ENCODE results near the gene FSTL4. TPM values are rescaled to one million over a fixed set of nuclear protein-coding genes. Genes with fewer than 3 reads are reported as not detected.
A peak's percentile ranks its signal among the peaks of the same experiment; 100 is the strongest.
"Not testable (repeated sequence)": the region's sequence is repeated elsewhere in the genome, so short reads cannot be mapped to it uniquely, and the experiment has no call there.

Gene FSTL4
- total RNA-seq, 1 donor from 2014 or later = not detected

- ATAC-seq (ENCODE audit: poor library complexity) (no peak), DNase-seq (no peak)
- intact Hi-C loops (cut with DNase I) = no loop called here
These were observed 162.1 kb downstream of the FSTL4 start for GRCh38 chr5:133450286-133450685.

- intact Hi-C loops (cut with DNase I) = no loop called here
- DNase-seq (no peak), ATAC-seq (ENCODE audit: poor library complexity) (no peak)
These were observed 163.2 kb downstream of the FSTL4 start for GRCh38 chr5:133449181-133449580.

GRCh38 chr5:133446440-133446839 is 165.9 kb downstream of the FSTL4 start:
- no peak for ATAC-seq (ENCODE audit: poor library complexity)
- intact Hi-C loops (cut with DNase I) = no loop called here
- DNase-seq = no peak

- intact Hi-C loops (cut with DNase I) = no loop called here
- DNase-seq = no peak
- ATAC-seq (ENCODE audit: poor library complexity) = no peak
These were observed 166.6 kb downstream of the FSTL4 start for GRCh38 chr5:133445744-133446143.

GRCh38 chr5:133445204-133445603 is 167.1 kb downstream of the FSTL4 start:
- ATAC-seq (ENCODE audit: poor library complexity); intact Hi-C loops (cut with DNase I): not testable (repeated sequence)

GRCh38 chr5:133444711-133445110 is 167.6 kb downstream of the FSTL4 start:
- intact Hi-C loops (cut with DNase I) = no loop called here
- ATAC-seq (ENCODE audit: poor library complexity) (no peak), DNase-seq (no peak)

More at GRCh38 chr5:133445204-133445603, 167.1 kb downstream of the FSTL4 start:
- DNase-seq = not testable (repeated sequence)

- intact Hi-C loops (cut with DNase I) = no loop called here
- no peak for DNase-seq
- ATAC-seq (ENCODE audit: poor library complexity) = no peak
These were observed 171.1 kb downstream of the FSTL4 start for GRCh38 chr5:133441166-133441815.

GRCh38 chr5:133440467-133441115 is 171.8 kb downstream of the FSTL4 start:
- peak; percentile 87 for ATAC-seq (ENCODE audit: poor library complexity)
- intact Hi-C loops (cut with DNase I) = no loop called here

GRCh38 chr5:133439859-133440258 is 172.5 kb downstream of the FSTL4 start:
- DNase-seq = no peak
- no peak for ATAC-seq (ENCODE audit: poor library complexity)
- intact Hi-C loops (cut with DNase I) = no loop called here

More at GRCh38 chr5:133440467-133441115, 171.8 kb downstream of the FSTL4 start:
- peak; percentile 59 for DNase-seq

GRCh38 chr5:133438487-133438886 is 173.9 kb downstream of the FSTL4 start:
- intact Hi-C loops (cut with DNase I) = no loop called here
- ATAC-seq (ENCODE audit: poor library complexity) (no peak), DNase-seq (no peak)

GRCh38 chr5:133434336-133434735 is 178.0 kb downstream of the FSTL4 start:
- no peak for ATAC-seq (ENCODE audit: poor library complexity)
- intact Hi-C loops (cut with DNase I) = no loop called here
- DNase-seq = no peak

GRCh38 chr5:133433641-133434040 is 178.7 kb downstream of the FSTL4 start:
- ATAC-seq (ENCODE audit: poor library complexity) = no peak
- intact Hi-C loops (cut with DNase I) = no loop called here
- no peak for DNase-seq

GRCh38 chr5:133432956-133433532 is 179.3 kb downstream of the FSTL4 start:
- DNase-seq (no peak), ATAC-seq (ENCODE audit: poor library complexity) (no peak)
- intact Hi-C loops (cut with DNase I) = no loop called here

- no peak for ATAC-seq (ENCODE audit: poor library complexity)
These were observed 180.9 kb downstream of the FSTL4 start for GRCh38 chr5:133431326-133431865.

GRCh38 chr5:133430095-133430494 is 182.2 kb downstream of the FSTL4 start:
- intact Hi-C loops (cut with DNase I) = no loop called here
- ATAC-seq (ENCODE audit: poor library complexity) (no peak), DNase-seq (no peak)

More at GRCh38 chr5:133431326-133431865, 180.9 kb downstream of the FSTL4 start:
- intact Hi-C loops (cut with DNase I) = no loop called here
- no peak for DNase-seq

- no peak for ATAC-seq (ENCODE audit: poor library complexity)
- DNase-seq = no peak
- intact Hi-C loops (cut with DNase I) = loop anchor here (10.0 kb wide), 2 partner anchors 186 to 516 kb away; partner anchors contain the start of gene FSTL4
These were observed 183.3 kb downstream of the FSTL4 start for GRCh38 chr5:133429046-133429445.

GRCh38 chr5:133428072-133428660 is 184.2 kb downstream of the FSTL4 start:
- intact Hi-C loops (cut with DNase I) = loop anchor here (10.0 kb wide), 2 partner anchors 187 to 517 kb away; partner anchors contain the start of gene FSTL4
- ATAC-seq (ENCODE audit: poor library complexity) = no peak
- DNase-seq = no peak

- no peak for DNase-seq
- ATAC-seq (ENCODE audit: poor library complexity) = no peak
- intact Hi-C loops (cut with DNase I) = loop anchor here (10.0 kb wide), 2 partner anchors 188 to 518 kb away; partner anchors contain the start of gene FSTL4
These were observed 185.1 kb downstream of the FSTL4 start for GRCh38 chr5:133427121-133427777.

GRCh38 chr5:133426264-133426663 is 186.1 kb downstream of the FSTL4 start:
- no peak for DNase-seq
- intact Hi-C loops (cut with DNase I) = loop anchor here (10.0 kb wide), 2 partner anchors 189 to 519 kb away; partner anchors contain the start of gene FSTL4
- no peak for ATAC-seq (ENCODE audit: poor library complexity)

All from Right ventricle myocardium superior (tissue), 1 donor.